ENCODE data around the gene TACR1. TPM values are rescaled to one million over a fixed set of nuclear protein-coding genes. Genes with fewer than 3 reads are reported as not detected.

TACR1 gene
- total and polyA plus RNA-seq, 2 experiments from 2014 or later: 3.5 to 7.3 TPM

DNA sequence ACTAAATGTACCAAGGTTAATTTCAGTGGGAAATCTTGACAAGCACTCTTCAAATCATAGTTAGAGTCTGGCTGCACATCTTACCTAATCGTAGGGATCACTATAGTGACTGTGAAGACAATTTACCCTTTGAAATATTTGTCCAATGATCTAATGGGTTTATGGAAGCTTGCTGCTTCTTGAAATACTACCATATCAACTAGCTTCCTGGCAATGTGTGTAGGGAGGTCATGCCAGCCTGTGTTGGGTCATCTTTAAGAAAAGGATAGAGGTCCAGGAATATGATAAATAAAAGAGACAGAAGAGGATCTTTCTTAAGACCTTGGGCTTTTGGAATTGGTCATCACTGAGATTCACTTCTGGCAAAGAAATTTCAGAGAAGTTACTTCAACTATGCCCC lies 156.5 kb downstream of the TACR1 start:
- ATAC-seq (no peak), DNase-seq (ENCODE audit: low spot score) (no peak)
- no peak overlapping the region for H3K27ac ChIP-seq (ENCODE audit: low read depth)
- H3K36me3 ChIP-seq (ENCODE audit: insufficient read depth): no peaks in the 10 kb centered on the region
- H3K9me2 ChIP-seq (ENCODE audit: insufficient read depth): peaks cover 12% of the 10 kb centered on the region; the same call in 1 of the 2 replicates
- no peaks in the 10 kb centered on the region for H3K9me3 Mint-ChIP-seq
- no peak overlapping the region for H3K4me3 ChIP-seq
- H3K4me1 Mint-ChIP-seq: peaks cover 3% of the 10 kb centered on the region; the same call in 2 of the 3 replicates
- H3K4me3 Mint-ChIP-seq: no peak overlapping the region
- no peak overlapping the region for H2AFZ ChIP-seq
- H3K4me2 ChIP-seq: no peak overlapping the region
- H3F3A ChIP-seq (replicated peaks; ENCODE audit: low read depth): no peaks in the 10 kb centered on the region
- no peaks in the 10 kb centered on the region for H3K36me3 Mint-ChIP-seq (ENCODE audit: low read depth)
- H4K20me1 ChIP-seq (replicated peaks; ENCODE audit: insufficient read depth): no peaks in the 10 kb centered on the region
- no peak for TF ChIP-seq JUNB (IDR thresholded peaks at IDR 0.05; ENCODE audit: unreplicated experiment)
- no peak for TF ChIP-seq STAT1 (IDR thresholded peaks at IDR 0.05; ENCODE audit: unreplicated experiment)
- TF ChIP-seq CREB1 (CRISPR knock-in tag; IDR thresholded peaks at IDR 0.05; ENCODE audit: low read depth): no peak
- TF ChIP-seq EZH2phosphoT487 (IDR thresholded peaks at IDR 0.05; ENCODE audit: unreplicated experiment): no peak
- no peak for TF ChIP-seq EZH2 (IDR thresholded peaks at IDR 0.05; ENCODE audit: low read depth, unreplicated experiment)
- no peak for TF ChIP-seq NANOG (IDR thresholded peaks at IDR 0.05; ENCODE audit: borderline replicate concordance)
- TF ChIP-seq ZNF114 (CRISPR knock-in tag; IDR thresholded peaks at IDR 0.05): no peak
- TF ChIP-seq, protein P1, sequence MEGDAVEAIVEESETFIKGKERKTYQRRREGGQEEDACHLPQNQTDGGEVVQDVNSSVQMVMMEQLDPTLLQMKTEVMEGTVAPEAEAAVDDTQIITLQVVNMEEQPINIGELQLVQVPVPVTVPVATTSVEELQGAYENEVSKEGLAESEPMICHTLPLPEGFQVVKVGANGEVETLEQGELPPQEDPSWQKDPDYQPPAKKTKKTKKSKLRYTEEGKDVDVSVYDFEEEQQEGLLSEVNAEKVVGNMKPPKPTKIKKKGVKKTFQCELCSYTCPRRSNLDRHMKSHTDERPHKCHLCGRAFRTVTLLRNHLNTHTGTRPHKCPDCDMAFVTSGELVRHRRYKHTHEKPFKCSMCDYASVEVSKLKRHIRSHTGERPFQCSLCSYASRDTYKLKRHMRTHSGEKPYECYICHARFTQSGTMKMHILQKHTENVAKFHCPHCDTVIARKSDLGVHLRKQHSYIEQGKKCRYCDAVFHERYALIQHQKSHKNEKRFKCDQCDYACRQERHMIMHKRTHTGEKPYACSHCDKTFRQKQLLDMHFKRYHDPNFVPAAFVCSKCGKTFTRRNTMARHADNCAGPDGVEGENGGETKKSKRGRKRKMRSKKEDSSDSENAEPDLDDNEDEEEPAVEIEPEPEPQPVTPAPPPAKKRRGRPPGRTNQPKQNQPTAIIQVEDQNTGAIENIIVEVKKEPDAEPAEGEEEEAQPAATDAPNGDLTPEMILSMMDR (conservative IDR thresholded peaks at IDR 0.05; ENCODE audit: low read depth in 2 of 2): no peak
- TF ChIP-seq POLR2AphosphoS5 (IDR thresholded peaks at IDR 0.05; ENCODE audit: low read depth): no peak
- TF ChIP-seq, protein P2, sequence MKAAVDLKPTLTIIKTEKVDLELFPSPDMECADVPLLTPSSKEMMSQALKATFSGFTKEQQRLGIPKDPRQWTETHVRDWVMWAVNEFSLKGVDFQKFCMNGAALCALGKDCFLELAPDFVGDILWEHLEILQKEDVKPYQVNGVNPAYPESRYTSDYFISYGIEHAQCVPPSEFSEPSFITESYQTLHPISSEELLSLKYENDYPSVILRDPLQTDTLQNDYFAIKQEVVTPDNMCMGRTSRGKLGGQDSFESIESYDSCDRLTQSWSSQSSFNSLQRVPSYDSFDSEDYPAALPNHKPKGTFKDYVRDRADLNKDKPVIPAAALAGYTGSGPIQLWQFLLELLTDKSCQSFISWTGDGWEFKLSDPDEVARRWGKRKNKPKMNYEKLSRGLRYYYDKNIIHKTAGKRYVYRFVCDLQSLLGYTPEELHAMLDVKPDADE (IDR thresholded peaks at IDR 0.05): no peak
- TF ChIP-seq, protein P3, sequence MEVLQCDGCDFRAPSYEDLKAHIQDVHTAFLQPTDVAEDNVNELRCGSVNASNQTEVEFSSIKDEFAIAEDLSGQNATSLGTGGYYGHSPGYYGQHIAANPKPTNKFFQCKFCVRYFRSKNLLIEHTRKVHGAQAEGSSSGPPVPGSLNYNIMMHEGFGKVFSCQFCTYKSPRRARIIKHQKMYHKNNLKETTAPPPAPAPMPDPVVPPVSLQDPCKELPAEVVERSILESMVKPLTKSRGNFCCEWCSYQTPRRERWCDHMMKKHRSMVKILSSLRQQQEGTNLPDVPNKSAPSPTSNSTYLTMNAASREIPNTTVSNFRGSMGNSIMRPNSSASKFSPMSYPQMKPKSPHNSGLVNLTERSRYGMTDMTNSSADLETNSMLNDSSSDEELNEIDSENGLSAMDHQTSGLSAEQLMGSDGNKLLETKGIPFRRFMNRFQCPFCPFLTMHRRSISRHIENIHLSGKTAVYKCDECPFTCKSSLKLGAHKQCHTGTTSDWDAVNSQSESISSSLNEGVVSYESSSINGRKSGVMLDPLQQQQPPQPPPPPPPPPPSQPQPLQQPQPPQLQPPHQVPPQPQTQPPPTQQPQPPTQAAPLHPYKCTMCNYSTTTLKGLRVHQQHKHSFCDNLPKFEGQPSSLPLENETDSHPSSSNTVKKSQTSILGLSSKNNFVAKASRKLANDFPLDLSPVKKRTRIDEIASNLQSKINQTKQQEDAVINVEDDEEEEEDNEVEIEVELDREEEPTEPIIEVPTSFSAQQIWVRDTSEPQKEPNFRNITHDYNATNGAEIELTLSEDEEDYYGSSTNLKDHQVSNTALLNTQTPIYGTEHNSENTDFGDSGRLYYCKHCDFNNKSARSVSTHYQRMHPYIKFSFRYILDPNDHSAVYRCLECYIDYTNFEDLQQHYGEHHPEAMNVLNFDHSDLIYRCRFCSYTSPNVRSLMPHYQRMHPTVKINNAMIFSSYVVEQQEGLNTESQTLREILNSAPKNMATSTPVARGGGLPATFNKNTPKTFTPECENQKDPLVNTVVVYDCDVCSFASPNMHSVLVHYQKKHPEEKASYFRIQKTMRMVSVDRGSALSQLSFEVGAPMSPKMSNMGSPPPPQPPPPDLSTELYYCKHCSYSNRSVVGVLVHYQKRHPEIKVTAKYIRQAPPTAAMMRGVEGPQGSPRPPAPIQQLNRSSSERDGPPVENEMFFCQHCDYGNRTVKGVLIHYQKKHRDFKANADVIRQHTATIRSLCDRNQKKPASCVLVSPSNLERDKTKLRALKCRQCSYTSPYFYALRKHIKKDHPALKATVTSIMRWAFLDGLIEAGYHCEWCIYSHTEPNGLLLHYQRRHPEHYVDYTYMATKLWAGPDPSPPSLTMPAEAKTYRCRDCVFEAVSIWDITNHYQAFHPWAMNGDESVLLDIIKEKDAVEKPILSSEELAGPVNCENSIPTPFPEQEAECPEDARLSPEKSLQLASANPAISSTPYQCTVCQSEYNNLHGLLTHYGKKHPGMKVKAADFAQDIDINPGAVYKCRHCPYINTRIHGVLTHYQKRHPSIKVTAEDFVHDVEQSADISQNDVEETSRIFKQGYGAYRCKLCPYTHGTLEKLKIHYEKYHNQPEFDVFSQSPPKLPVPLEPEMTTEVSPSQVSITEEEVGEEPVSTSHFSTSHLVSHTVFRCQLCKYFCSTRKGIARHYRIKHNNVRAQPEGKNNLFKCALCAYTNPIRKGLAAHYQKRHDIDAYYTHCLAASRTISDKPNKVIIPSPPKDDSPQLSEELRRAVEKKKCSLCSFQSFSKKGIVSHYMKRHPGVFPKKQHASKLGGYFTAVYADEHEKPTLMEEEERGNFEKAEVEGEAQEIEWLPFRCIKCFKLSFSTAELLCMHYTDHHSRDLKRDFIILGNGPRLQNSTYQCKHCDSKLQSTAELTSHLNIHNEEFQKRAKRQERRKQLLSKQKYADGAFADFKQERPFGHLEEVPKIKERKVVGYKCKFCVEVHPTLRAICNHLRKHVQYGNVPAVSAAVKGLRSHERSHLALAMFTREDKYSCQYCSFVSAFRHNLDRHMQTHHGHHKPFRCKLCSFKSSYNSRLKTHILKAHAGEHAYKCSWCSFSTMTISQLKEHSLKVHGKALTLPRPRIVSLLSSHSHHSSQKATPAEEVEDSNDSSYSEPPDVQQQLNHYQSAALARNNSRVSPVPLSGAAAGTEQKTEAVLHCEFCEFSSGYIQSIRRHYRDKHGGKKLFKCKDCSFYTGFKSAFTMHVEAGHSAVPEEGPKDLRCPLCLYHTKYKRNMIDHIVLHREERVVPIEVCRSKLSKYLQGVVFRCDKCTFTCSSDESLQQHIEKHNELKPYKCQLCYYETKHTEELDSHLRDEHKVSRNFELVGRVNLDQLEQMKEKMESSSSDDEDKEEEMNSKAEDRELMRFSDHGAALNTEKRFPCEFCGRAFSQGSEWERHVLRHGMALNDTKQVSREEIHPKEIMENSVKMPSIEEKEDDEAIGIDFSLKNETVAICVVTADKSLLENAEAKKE (CRISPR knock-in tag; IDR thresholded peaks at IDR 0.05): no peak
- H3K27me3 ChIP-seq (ENCODE audit: insufficient read depth): no peaks in the 10 kb centered on the region
- no peaks in the 10 kb centered on the region; the same call in 1 of the 2 replicates for H3K4me1 ChIP-seq (ENCODE audit: insufficient read depth)
- H3K79me2 ChIP-seq (replicated peaks; ENCODE audit: insufficient read depth): no peaks in the 10 kb centered on the region
- H3K27ac Mint-ChIP-seq: no peak overlapping the region
- H3K27me3 Mint-ChIP-seq (ENCODE audit: insufficient read depth, low read depth, poor library complexity): no peaks in the 10 kb centered on the region

Measured in GM23338 (cell line).